ENCODE results near the gene KCNJ3.

DNA sequence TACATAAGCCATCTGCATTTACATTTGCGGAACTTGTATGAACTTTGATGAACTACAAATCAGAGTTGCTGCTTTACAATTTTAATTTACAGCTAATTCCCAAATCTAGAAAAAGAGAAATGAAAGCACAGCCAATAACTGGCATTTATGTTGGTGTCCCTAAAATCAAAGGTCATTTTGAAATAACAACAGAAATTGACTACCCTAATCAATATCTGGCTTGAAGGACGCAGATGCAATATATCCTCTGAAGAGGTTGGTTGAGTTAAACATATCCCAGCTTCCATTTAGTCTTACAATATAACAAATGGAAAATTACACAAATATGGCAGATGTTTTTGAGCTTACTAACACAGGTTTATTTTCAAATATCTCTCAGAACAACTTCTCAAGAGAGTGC, 177.5 kb downstream of the KCNJ3 start:
- TF ChIP-seq POLR2AphosphoS5 (IDR thresholded peaks at IDR 0.05; ENCODE audit: borderline replicate concordance, low read depth, low read length) (no peak), EZH2 (IDR thresholded peaks at IDR 0.05) (no peak), FOXP2 (optimal IDR thresholded peaks at IDR 0.05; ENCODE audit: control extremely low read depth, extremely low read length, insufficient read depth) (no peak)

Measured in SK-N-MC (cell line).